ENCODE data around the gene TUBA1B. TPM values are rescaled to one million over a fixed set of nuclear protein-coding genes. Genes with fewer than 3 reads are reported as not detected.

TUBA1B gene
- total RNA-seq, 2 donors from 2014 or later = 2,180 to 2,388 TPM

GRCh38 chr12:49098035-49098451, 33.2 kb downstream of the TUBA1B start:
- ATAC-seq (peak; percentile 48 to 69), DNase-seq (ENCODE audit: low spot score in 2 of 2) (peak in 1 of 2 donors; percentile 71)
- H3K27ac Mint-ChIP-seq = no peak overlapping the region
- peaks cover 0 to 10% of the 10 kb centered on the region in 2 donors for H3K36me3 Mint-ChIP-seq
- H3K9me3 Mint-ChIP-seq = no peaks in the 10 kb centered on the region

DNA sequence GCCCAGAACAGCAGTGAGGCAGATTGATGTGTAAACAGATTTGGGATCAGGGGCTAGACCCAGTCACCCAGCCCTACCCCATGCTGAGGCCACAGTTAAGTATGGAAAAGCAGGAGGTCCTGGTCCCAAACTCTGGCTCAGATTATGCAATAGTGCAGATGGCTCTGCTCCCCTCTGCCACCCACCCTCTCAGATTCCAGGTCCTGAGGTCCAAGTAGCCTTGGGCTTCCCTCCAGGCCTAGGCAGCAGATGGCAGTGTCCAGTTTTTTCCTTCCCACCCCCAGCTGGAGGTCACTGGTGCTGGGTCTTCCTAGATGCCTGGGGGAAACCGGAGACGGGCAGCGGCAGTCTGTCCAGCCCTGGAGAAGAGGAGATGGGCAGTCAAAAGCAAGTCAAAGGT, 33.8 kb downstream of the TUBA1B start:
- ATAC-seq = no peak

DNA sequence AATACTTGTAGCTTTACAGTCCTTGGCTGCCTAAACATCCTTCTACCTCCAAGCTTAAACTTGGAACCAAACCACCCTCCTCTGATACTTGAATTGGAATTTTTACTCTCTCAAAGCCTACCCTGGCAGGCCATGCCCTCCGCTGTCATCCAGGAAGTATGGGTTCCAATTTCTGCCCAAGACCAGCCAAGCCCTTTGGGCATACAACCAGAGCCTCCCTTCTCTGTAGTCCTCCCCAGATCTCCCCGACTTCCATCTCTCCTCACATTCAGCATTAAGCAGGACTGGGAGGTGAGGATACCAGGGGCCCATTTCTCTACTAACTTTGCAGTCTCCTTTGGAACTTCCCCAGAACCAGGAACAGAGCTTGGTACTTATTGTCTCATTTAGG, 36.2 kb downstream of the TUBA1B start:
- Mint-ChIP-seq H3K27ac (peak overlapping the region in 1 of 2 donors; percentile 5), H3K9me3 (no peaks in the 10 kb centered on the region), H3K36me3 (peaks cover 0 to 10% of the 10 kb centered on the region in 2 donors)
- no peak for ATAC-seq
- no peak for DNase-seq (ENCODE audit: low spot score in 2 of 2)

More for the DNA sequence above, 33.8 kb downstream of the TUBA1B start:
- Mint-ChIP-seq H3K27ac (no peak overlapping the region), H3K9me3 (no peaks in the 10 kb centered on the region), H3K36me3 (peaks cover 0 to 10% of the 10 kb centered on the region in 2 donors)
- DNase-seq (ENCODE audit: low spot score in 2 of 2) = no peak

GRCh38 chr12:49094160-49094974, 36.8 kb downstream of the TUBA1B start, which contains the start of gene DHH:
Gene DHH (minus strand): TSS chr12:49094801. CDS start chr12:49094512, 289 bp downstream.
- H3K27ac Mint-ChIP-seq = peak within 1 kb of the TSS in 1 of 2 donors; percentile 5
- DNase-seq (ENCODE audit: low spot score in 2 of 2) (no peak), ATAC-seq (no peak)
- H3K9me3 Mint-ChIP-seq = no peaks in the 10 kb centered on the region
- peaks cover 0 to 10% of the 10 kb centered on the region in 2 donors for H3K36me3 Mint-ChIP-seq

DNA sequence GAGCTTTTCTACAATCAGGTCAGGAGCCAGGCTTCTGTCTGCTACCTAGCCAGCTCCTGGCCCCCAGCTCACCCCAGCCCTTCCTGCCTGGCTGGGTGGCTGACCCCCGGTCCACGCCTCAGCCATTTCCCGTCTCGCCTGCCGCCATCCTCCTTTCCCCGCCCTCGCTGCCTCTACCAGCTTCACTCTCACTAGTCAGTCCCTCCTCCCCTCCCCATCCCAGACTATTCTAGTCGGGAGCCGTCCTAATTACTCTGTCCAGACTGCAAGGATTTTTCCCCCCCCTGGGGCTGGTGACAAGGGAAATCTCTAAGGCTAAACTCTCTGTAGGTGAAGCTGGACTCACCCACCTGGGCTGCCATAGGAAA, 37.4 kb downstream of the TUBA1B start:
- Mint-ChIP-seq H3K9me3 (no peaks in the 10 kb centered on the region), H3K36me3 (peaks cover 0 to 10% of the 10 kb centered on the region in 2 donors), H3K27ac (no peak overlapping the region)
- DNase-seq (ENCODE audit: low spot score in 2 of 2) (no peak), ATAC-seq (no peak)

- no peak overlapping the region for H3K27ac Mint-ChIP-seq
- peaks cover 0 to 10% of the 10 kb centered on the region in 2 donors for H3K36me3 Mint-ChIP-seq
- no peaks in the 10 kb centered on the region for H3K9me3 Mint-ChIP-seq
- no peak for ATAC-seq
- no peak for DNase-seq (ENCODE audit: low spot score in 2 of 2)
Measured at GRCh38 chr12:49092816-49093406, 38.3 kb downstream of the TUBA1B start.

DNA sequence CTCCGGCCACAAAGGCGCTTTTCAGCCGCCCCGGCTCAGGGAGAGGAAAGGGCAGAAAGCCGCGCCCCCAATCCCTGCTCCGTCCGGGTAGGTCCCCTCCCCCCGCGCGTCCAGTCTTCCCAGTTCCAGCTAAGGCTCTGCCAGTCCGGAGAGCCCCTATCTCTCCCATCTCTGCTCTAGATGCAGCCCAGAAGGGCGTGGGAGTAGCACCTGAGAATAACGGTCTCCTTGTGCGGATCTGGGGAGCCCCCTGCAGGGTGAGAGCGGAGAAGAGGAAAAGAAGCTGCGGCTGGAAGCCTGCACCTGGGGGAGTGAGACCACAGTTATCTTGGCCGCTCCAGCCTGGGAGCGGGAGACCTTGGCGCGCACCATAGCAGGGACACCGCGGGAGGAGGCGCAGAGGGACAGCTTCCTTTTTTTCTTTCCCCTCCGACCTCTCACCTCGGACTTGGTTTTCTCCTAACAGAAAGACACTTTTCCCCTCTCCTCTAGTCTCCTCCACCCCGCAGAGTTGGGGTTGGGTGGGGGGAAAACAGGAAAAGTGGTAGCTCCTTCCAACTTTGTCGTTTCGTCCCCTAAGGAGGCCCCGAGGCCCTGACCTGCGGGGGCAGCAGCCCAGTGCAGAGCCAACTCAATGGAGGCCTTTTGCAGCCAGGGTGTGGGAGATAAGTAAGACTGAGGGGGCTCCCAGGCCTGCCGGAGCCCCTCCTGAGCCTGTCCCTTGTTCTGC, 38.9 kb downstream of the TUBA1B start:
- Mint-ChIP-seq H3K27ac (no peak overlapping the region), H3K9me3 (no peaks in the 10 kb centered on the region), H3K36me3 (peaks cover 0 to 10% of the 10 kb centered on the region in 2 donors)
- DNase-seq (ENCODE audit: low spot score in 2 of 2) = peak in 1 of 2 donors; percentile 69
- ATAC-seq = peak; percentile 31 to 57

DNA sequence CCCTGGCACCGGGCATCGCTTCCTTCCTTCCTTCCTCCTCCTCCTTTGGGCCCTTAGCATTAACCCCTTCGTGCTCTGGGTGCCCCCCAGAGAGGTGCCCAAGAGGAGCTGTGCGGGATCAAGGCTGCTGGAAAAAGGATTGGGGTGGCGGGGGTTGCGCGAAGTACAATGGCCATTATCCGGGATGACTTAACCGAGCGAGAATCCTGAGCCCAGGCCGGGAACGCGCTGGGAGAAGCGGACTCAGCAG, 39.4 kb downstream of the TUBA1B start:
- DNase-seq (ENCODE audit: low spot score in 2 of 2) = no peak
- Mint-ChIP-seq H3K27ac (no peak overlapping the region), H3K36me3 (peaks cover 0 to 10% of the 10 kb centered on the region in 2 donors), H3K9me3 (no peaks in the 10 kb centered on the region)
- ATAC-seq = no peak

DNA sequence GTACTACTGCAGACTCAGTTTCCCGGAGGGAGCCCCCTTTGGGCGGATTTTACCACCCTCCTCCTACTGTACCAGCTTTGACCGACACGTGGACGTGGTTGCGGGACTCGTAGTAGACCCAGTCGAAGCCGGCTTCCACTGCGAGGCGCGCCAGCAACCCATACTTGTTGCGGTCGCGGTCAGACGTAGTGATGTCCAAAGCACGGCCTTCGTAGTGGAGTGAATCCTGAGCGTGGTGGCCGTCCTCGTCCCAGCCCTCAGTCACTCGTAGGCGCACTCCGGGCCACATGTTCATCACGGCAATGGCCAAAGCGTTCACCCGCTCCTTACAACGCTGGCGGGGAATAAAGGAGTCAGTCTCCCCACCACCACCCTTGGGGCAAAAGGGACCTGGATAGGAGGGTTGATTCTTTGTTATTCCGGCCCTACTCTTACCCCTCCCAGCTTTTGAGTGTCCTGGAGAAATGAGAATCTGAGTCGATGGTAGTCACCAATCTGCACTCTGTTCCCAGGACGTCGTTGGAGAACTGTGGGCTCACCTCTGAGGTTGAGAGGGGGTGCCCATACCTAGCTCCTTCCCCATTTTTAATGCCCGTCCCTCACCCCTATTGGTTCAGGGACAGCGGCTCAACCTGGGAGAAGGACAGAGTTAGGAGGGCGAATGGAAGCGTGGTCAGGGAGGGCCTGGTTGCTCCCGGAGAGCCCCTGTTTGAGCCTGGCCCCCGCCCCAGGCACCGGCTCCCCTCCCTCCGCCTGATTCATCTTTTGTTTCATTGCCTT, 39.9 kb downstream of the TUBA1B start:
- peak overlapping the region in 1 of 2 donors; percentile 53 for H3K27ac Mint-ChIP-seq
- no peaks in the 10 kb centered on the region for H3K9me3 Mint-ChIP-seq
- ATAC-seq = no peak
- H3K36me3 Mint-ChIP-seq = peaks cover 0 to 10% of the 10 kb centered on the region in 2 donors
- peak in 1 of 2 donors; percentile 24 for DNase-seq (ENCODE audit: low spot score in 2 of 2)

GRCh38 chr12:49089821-49090773, 41.1 kb downstream of the TUBA1B start:
- Mint-ChIP-seq H3K27ac (peak overlapping the region; percentile 53 to 60), H3K9me3 (no peaks in the 10 kb centered on the region), H3K36me3 (peaks cover 0 to 3% of the 10 kb centered on the region in 2 donors)
- ATAC-seq (peak; percentile 34 to 63), DNase-seq (ENCODE audit: low spot score in 2 of 2) (peak; percentile 52 to 68)

GRCh38 chr12:49088932-49089330, 42.3 kb downstream of the TUBA1B start:
- Mint-ChIP-seq H3K27ac (no peak overlapping the region), H3K9me3 (no peaks in the 10 kb centered on the region), H3K36me3 (no peaks in the 10 kb centered on the region)
- DNase-seq (ENCODE audit: low spot score in 2 of 2) (no peak), ATAC-seq (no peak)

DNA sequence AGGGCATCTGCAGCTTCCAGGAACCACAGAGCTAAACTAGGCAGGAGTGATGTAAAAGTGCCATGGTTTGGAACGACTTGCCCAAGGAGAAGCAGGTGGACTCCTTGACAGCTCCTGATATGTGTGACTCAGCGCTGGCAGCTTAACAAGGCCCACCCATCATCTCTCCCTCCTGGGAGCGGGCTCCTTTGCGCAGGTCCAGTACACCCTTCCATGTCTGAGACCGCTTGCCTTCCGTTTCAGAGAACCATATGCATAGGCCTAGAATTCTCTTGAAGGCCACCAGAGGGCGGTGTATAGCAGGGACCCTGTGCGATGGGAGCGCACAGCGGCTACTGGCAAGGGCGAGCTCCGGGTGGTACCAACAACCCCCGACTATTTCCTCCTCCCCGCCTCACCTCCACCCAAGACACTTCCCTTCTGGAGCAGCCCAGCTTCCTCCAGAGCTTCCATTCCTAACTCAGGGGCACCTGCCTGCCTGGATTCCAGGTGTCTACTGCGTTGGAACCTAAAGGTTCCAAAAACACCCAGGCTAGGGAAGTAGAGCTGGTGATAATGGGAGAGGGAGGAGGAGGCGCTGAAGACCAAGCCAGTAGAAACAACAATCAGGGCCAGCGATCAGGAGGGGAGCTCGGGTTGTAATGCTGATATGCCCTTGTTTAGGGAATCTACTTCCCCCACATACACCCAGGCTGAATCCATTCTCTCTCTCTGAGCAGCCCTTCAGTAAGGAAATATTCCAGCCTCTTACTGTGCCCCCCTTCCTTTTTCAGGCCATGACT, 42.9 kb downstream of the TUBA1B start:
- H3K27ac Mint-ChIP-seq = no peak overlapping the region
- H3K9me3 Mint-ChIP-seq = no peaks in the 10 kb centered on the region
- H3K36me3 Mint-ChIP-seq = no peaks in the 10 kb centered on the region
- ATAC-seq = peak; percentile 84 to 86
- peak; percentile 68 to 77 for DNase-seq (ENCODE audit: low spot score in 2 of 2)

DNA sequence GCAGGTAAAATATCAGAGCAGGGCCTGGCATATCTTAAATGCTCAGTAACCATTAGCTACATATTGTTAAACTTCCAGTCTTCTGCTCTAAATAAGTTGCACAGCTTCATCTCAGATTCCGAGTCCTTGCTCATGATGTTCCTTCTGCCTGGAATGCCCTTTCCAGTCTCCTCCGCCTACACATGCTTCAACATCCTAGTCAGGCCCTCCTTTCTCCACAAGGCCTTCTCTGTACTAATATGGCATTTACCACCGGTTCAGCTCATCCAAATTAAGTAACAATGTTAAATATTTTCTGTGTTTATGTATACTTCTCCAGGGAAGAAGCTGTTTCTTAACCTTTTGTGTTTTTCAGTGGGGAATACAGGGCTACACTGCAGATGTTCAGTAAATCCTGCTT, 45.1 kb downstream of the TUBA1B start:
- ATAC-seq = no peak
- no peak for DNase-seq (ENCODE audit: low spot score in 2 of 2)
- H3K9me3 Mint-ChIP-seq = no peaks in the 10 kb centered on the region
- no peak overlapping the region for H3K27ac Mint-ChIP-seq
- no peaks in the 10 kb centered on the region for H3K36me3 Mint-ChIP-seq

GRCh38 chr12:49084438-49084837, 46.8 kb downstream of the TUBA1B start:
- Mint-ChIP-seq H3K27ac (no peak overlapping the region), H3K9me3 (no peaks in the 10 kb centered on the region), H3K36me3 (no peaks in the 10 kb centered on the region)
- DNase-seq (ENCODE audit: low spot score in 2 of 2) (no peak), ATAC-seq (no peak)

- ATAC-seq = no peak
- Mint-ChIP-seq H3K27ac (no peak overlapping the region), H3K9me3 (no peaks in the 10 kb centered on the region), H3K36me3 (no peaks in the 10 kb centered on the region)
- no peak for DNase-seq (ENCODE audit: low spot score in 2 of 2)
Measured at GRCh38 chr12:49079793-49080192, 51.4 kb downstream of the TUBA1B start.

Data from activated naive CD4-positive, alpha-beta T cell treated with anti-CD3 and anti-CD28 coated beads, Interleukin-2, amount 50 U/mL, for 72 hours (primary cell).